ENCODE measurements around the gene RPN2. TPM values are rescaled to one million over a fixed set of nuclear protein-coding genes. Genes with fewer than 3 reads are reported as not detected.

Gene RPN2
- total RNA-seq, 1 donor from 2014 or later, result 206 TPM

DNA sequence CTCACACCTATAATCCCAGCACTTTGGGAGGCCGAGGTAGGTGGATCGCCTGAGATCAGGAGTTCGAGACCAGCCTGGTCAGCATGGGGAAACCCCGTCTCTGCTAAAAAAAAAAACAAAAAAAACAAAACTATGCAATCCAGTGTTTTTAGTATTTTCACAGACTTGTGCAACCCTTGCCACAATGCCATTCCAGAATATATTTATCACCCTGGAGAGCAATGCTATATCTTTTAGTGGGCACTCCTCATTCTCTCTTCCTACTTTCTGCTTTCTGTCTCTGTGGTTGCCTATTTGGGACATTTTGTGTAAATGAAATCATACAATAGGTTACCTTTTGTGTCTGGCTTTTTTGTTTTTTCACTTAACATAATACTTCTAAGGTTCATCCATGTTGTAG, 39.3 kb downstream of the RPN2 start:
- DNase-seq (ENCODE audit: low spot score), result no peak

DNA sequence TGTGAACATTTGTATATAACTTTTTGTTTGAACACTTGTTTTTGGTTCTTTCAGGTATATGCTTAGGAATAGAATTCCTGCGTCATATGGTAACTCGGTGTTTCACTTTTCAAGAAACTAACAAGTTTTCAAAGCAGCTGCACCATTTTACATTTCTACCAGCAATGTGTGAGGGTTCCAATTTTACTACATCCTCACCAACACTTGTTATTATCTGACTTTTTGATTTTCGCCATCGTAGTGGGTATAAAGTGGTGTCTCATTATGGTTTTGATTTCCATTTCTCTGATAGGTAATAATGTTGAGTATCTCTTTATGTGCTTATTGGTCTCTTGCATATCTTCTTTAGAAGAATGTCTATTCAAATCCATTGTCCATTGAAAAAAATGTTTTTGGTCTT, 39.8 kb downstream of the RPN2 start:
- no peak for DNase-seq (ENCODE audit: low spot score)

DNA sequence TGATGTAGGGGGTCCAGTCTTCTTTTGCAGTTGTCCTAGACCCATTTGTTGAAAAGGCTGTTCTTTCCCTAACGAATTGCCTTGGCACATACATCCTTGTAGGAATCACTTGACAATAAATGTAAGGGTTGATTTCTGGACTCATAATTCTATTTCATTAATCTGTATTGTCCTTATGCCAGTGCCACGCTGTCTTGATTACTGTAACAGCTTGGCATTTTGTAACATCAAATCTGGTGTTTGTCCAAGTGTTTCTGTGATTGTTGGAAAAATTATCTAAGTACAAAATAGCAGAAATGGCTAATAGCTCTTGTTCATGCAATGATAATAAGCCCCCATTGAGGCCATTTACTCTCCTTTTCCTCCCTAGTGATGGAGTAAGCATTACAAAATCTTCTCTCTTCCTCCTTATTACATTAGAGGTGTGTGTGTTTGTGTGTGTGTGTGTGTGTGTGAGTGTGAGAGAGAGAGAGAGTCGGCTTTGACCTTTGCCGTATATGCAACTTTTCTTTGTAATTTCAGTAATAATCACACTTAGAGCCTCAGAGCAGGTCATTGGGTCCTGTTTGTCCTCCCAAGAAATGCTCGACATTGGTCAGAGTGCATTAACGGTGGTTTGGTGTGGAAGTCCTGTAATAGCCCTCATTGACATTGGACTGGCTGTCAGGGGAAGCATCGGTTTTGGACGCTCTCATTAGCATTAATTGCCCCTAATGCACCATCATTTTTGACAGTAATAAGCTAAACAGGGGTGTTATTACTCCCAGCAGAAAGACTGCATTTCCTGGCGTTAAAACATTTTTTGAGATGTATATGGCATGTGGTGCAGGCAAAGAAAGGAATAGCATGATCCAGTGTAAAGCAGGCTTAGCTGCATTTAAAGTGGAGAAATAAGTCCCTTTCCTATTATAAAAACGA, 40.9 kb downstream of the RPN2 start:
- DNase-seq (ENCODE audit: low spot score), result no peak

- DNase-seq (ENCODE audit: low spot score), result no peak
Measured at GRCh38 chr20:37220731-37221130, 41.6 kb downstream of the RPN2 start.

GRCh38 chr20:37222086-37222485, 43.0 kb downstream of the RPN2 start:
- DNase-seq (ENCODE audit: low spot score), result no peak

DNA sequence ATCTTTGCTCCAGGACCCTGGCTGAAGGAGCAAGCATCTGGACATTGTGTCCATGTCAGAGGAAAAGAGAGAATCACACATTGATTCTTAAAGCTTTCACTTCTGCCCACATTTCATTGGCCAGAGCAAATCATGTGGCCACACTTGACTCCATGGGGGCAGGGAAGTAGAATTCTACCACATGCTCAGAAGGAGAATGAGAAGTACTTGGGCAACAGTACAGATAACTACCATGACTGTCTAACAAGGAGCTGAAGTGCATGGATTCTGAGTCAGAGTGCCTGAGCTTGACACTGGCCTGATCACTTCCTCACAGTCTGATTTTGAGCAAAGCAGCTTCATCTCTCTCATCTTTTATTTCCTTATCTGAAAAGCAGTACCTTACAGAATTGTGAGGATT, 43.9 kb downstream of the RPN2 start:
- DNase-seq (ENCODE audit: low spot score), result no peak

GRCh38 chr20:37225146-37225545, 46.0 kb downstream of the RPN2 start:
- DNase-seq (ENCODE audit: low spot score), result no peak

GRCh38 chr20:37226889-37227288, 47.8 kb downstream of the RPN2 start:
- peak; percentile 62 for DNase-seq (ENCODE audit: low spot score)

- DNase-seq (ENCODE audit: low spot score), result no peak
Measured at GRCh38 chr20:37228082-37228481, 49.0 kb downstream of the RPN2 start.

GRCh38 chr20:37228656-37229055, 49.5 kb downstream of the RPN2 start:
- no peak for DNase-seq (ENCODE audit: low spot score)

DNA sequence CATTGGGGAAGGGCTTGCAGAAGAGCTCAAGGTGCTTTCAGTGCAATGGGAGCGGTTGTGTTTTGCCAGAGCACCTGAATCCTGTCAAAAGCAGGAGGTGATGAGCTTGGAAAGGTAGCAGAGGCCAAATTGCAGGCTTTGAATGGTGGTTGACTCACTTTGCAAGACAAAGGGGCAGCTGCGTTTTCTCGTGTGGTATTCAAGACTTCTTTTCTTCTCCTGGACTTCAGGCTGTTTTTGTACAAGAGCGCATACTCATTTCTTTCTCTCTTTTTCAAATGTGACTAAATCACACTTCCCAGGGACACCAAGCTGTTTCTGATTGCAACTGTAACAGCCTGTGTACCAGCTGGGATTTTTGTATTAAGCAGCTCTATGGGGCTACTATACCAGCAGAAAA, 50.2 kb downstream of the RPN2 start:
- DNase-seq (ENCODE audit: low spot score), result no peak

GRCh38 chr20:37230200-37230599, 51.1 kb downstream of the RPN2 start:
- no peak for DNase-seq (ENCODE audit: low spot score)

GRCh38 chr20:37231947-37232630, 53.0 kb downstream of the RPN2 start:
- DNase-seq (ENCODE audit: low spot score), result no peak

DNA sequence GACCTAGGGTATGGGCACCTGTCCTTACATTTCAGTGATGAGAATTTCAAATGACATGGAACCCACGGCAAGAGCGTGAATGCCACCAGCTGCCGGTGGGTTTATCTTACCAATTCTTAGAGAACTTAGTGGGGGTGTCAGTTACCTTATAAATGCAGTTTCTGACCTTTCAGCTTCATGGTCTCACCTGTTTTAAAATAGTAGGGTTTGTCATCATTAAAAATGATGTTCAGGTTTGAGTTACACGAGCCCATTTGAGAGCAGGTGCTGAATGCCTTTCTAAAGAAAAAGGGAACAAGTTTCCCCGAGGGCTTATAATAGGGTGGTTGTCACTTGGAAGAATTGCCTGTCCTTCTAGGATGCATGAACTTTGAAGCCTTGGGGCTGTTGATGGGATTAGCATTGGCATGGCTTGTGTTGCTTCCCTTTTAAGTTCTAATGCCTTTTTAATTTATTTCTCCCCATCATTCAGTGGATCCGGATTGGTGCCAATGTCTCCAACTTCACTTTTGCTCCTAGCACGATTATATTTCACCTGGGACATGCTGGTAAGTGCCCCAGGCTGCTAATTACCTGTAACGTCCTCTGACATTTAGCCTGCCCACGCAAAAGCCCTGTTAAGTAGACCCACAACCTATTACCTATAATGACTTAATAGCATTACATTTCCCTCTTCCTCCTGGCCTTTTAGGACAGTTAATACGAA, 54.6 kb downstream of the RPN2 start:
- no peak for DNase-seq (ENCODE audit: low spot score)

GRCh38 chr20:37234254-37234581, 55.1 kb downstream of the RPN2 start:
- DNase-seq (ENCODE audit: low spot score), result no peak

- no peak for DNase-seq (ENCODE audit: low spot score)
Measured at GRCh38 chr20:37235065-37235464, 55.9 kb downstream of the RPN2 start.

DNA sequence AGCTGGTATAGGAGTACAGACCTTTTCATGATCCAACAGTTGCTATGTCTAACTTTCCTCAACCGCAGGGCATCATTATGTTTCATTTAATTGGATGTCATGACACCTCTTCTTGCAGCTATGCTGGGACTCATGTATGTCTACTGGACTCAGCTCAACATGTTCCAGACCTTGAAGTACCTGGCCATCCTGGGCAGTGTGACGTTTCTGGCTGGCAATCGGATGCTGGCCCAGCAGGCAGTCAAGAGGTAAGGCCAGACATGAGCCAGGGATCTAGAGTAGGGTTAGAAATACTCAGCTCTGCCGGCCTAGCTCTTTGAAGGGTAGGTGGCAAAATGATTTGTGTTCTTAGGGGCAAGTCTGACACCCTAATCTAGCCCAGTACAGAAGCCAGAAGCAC, 57.3 kb downstream of the RPN2 start:
- DNase-seq (ENCODE audit: low spot score), result no peak

DNA sequence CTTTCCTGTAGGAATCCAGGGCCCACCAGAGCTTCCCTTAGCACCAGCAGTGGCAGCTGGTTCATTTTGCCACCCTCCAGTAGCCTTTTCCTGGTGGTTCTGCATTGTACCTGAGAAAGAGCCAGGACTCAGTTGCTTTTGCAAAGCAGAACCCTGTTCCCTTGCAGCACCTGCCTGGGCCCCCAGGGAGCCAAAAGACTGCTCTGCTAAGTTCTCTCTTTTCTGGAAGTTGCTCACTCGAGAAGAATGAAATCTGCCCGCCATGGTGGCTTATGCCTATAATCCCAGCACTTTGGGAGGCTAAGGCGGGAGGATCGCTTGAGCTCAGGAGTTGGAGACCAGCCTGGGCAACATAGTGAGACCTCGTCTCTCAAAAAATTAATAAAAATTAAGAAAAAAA, 58.5 kb downstream of the RPN2 start:
- no peak for DNase-seq (ENCODE audit: low spot score)

- DNase-seq (ENCODE audit: low spot score), result no peak
Measured at GRCh38 chr20:37238426-37238825, 59.3 kb downstream of the RPN2 start.

- DNase-seq (ENCODE audit: low spot score), result no peak
Measured at GRCh38 chr20:37238935-37239451, 59.9 kb downstream of the RPN2 start.

- DNase-seq (ENCODE audit: low spot score), result no peak
Measured at GRCh38 chr20:37240337-37241067, 61.4 kb downstream of the RPN2 start.

DNA sequence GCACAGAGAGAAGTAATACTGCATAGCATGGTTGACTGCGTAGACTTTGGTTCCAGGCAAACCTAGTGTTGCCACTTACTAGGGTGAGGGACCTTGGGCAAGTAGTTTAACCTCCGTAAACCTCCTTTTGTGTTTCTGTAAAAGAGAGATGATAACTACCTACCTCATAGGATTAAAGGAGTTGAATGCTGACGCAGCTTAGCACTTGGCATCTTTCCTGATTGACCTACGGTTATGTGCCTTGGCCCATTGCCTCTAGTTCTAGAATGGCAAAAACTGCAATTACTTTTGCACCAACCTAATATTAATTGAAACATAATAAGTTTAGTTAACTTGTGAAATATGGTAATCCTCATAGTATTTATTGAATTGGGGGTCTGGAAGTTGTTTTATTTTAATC, 63.4 kb downstream of the RPN2 start:
- no peak for DNase-seq (ENCODE audit: low spot score)
